Right atrium auricular region (tissue), 2 donors: ENCODE results near the gene NIN. TPM values are rescaled to one million over a fixed set of nuclear protein-coding genes. Genes with fewer than 3 reads are reported as not detected.
"Not testable (repeated sequence)": the region's sequence is repeated elsewhere in the genome, so short reads cannot be mapped to it uniquely, and the experiment has no call there.

Experiments
- DNase-seq: peaks from one replicate; pipeline ENCODE4 v3.0.0-alpha.2; 2019; ENCODE audit warnings: low spot score
- H3K27ac ChIP-seq, 2 donors: fragments of 200-600 bp; sonication (generic); 1 replicate in 1 of 2; 2 replicates in 1 of 2; pipeline ENCODE4 v1.5.1; 2016 to 2019
- H3K27me3 ChIP-seq, 2 donors: fragments of 200-600 bp; sonication (generic); one replicate each; pipeline versions ENCODE4 v1.5.1 to v1.6.0; 2017 to 2019
- H3K36me3 ChIP-seq: fragments of 200-600 bp; sonication (generic); one replicate; pipeline ENCODE4 v1.5.1; 2016
- H3K4me1 ChIP-seq, 2 donors: fragments of 200-600 bp; sonication (generic); one replicate each; pipeline versions ENCODE4 v1.5.1 to v1.6.0; 2017 to 2019
- H3K4me3 ChIP-seq, 2 donors: fragments of 200-600 bp; sonication (generic); 1 replicate in 1 of 2; 2 replicates in 1 of 2; pipeline ENCODE4 v1.5.1; 2017 to 2019; ENCODE audit warnings: mild to moderate bottlenecking in 1 of 2, moderate library complexity in 1 of 2
- H3K9me3 ChIP-seq, 2 donors: fragments of 200-600 bp; sonication (generic); one replicate each; pipeline ENCODE4 v1.5.1; 2019
- total RNA-seq, 2 donors: library from RNA; depleted of rRNA; stranded (reverse); fragments of >200 nt; gene quantifications; one replicate each; pipeline ENCODE4 v1.1.0, GENCODE V29; 2016
- TF ChIP-seq, protein P1 (sequence below), 2 donors: fragments of 200-600 bp; sonication (generic); IDR thresholded peaks; one replicate each; pipeline ENCODE4 v1.5.1; 2019; ENCODE audit warnings: antibody characterized with exemption in 2 of 2

The NIN gene
- total RNA-seq, 2 donors from 2014 or later = 30.1 to 49.7 TPM

DNA sequence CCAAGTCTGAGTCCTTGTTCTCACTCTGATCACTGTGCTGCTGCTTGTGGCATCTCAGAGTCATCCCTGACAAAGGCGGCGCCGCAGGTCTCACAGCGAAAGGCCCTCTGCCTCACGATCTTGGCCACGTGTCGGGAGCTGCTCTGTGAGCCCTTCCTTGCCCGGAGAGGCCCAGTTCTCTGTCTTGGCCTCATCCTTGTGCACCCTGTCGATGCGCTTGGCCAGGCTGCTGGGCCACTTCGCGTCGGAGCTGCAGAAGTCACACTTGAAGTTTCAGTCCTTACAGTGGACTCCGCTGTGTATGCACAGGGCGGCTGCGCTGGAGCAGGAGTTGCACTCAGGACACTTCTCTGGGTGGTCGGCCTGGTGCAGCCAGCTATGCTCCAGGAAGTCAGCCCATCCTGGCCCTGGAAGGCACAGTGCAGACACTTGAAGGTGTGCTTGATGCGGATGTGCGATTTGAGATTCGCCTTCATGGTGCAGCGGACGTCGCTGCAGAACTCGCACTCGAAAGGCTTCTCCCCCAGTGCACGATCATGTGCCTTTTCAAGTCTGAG, 126.4 kb downstream of the NIN start:
- no peak overlapping the region for H3K4me3 ChIP-seq
- TF ChIP-seq, protein P1, sequence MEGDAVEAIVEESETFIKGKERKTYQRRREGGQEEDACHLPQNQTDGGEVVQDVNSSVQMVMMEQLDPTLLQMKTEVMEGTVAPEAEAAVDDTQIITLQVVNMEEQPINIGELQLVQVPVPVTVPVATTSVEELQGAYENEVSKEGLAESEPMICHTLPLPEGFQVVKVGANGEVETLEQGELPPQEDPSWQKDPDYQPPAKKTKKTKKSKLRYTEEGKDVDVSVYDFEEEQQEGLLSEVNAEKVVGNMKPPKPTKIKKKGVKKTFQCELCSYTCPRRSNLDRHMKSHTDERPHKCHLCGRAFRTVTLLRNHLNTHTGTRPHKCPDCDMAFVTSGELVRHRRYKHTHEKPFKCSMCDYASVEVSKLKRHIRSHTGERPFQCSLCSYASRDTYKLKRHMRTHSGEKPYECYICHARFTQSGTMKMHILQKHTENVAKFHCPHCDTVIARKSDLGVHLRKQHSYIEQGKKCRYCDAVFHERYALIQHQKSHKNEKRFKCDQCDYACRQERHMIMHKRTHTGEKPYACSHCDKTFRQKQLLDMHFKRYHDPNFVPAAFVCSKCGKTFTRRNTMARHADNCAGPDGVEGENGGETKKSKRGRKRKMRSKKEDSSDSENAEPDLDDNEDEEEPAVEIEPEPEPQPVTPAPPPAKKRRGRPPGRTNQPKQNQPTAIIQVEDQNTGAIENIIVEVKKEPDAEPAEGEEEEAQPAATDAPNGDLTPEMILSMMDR (IDR thresholded peaks at IDR 0.05) = no peak
- no peak overlapping the region for H3K27ac ChIP-seq
- no peak for DNase-seq
- no peaks in the 10 kb centered on the region for H3K27me3 ChIP-seq
- H3K9me3 ChIP-seq = no peaks in the 10 kb centered on the region
- no peaks in the 10 kb centered on the region for H3K4me1 ChIP-seq
- H3K36me3 ChIP-seq = no peaks in the 10 kb centered on the region

DNA sequence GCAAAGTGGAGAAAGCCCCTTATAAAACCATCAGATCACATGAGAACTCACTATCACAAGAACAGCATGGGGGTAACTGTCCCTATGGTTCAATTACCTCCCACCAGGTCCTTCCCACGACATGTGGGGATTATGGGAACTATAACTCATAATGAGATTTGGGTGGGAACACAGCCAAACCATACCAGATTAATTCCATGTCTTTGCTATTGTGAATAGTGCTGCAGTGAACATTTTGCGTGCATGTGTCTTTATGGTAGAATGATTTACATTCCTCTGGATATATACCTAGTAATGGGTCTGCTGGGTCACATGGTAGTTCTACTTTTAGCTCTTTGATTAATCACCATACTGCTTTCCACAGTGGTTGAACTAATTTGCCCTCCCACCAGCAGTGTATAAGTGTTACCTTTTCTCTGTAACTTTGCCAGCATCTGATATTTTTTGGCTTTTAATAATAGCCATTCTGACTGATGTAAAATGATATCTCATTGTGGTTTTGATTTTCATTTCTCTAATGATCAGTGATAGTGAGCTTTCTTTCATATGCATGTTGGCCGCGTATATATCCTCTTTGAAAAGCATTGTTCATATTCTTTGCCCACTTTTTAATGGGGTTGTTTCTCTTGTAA, 133.2 kb downstream of the NIN start:
- peaks cover 0 to 6% of the 10 kb centered on the region in 2 donors for H3K9me3 ChIP-seq
- H3K4me1 ChIP-seq = no peaks in the 10 kb centered on the region
- TF ChIP-seq, protein P1 (IDR thresholded peaks at IDR 0.05) = no peak
- DNase-seq = no peak
- no peak overlapping the region for H3K4me3 ChIP-seq
- H3K27ac ChIP-seq = no peak overlapping the region
- no peaks in the 10 kb centered on the region for H3K27me3 ChIP-seq
- H3K36me3 ChIP-seq = no peaks in the 10 kb centered on the region

DNA sequence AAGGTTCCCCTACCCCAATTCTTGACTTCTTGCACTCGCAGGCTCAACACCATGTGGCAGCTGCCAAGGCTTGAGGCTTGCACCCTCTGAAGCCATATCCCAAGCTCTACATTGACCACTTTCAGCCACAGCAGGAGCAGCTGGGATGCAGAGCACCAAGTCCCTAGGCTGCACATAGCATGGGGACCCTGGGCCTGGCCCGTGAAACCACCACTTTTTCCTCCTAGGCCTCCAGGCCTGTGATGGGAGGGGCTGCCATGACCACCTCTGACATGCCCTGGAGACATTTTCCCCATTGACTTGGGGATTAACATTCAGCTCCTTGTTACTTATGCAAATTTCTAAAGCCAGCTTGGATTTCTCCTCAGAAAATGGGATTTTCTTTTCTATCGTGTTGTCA, 136.7 kb downstream of the NIN start:
- not testable (repeated sequence) for H3K4me3 ChIP-seq, DNase-seq, H3K27ac ChIP-seq, H3K4me1 ChIP-seq, H3K9me3 ChIP-seq, H3K36me3 ChIP-seq, H3K27me3 ChIP-seq

- H3K4me1 ChIP-seq = no peaks in the 10 kb centered on the region
- peaks cover 0 to 11% of the 10 kb centered on the region in 2 donors for H3K9me3 ChIP-seq
- no peak overlapping the region for H3K4me3 ChIP-seq
- H3K27me3 ChIP-seq = no peaks in the 10 kb centered on the region
- no peak overlapping the region for H3K27ac ChIP-seq
- no peaks in the 10 kb centered on the region for H3K36me3 ChIP-seq
- no peak for DNase-seq
- TF ChIP-seq, protein P1 (IDR thresholded peaks at IDR 0.05) = no peak
Measured at GRCh38 chr14:50688875-50689274, 142.1 kb downstream of the NIN start.

DNA sequence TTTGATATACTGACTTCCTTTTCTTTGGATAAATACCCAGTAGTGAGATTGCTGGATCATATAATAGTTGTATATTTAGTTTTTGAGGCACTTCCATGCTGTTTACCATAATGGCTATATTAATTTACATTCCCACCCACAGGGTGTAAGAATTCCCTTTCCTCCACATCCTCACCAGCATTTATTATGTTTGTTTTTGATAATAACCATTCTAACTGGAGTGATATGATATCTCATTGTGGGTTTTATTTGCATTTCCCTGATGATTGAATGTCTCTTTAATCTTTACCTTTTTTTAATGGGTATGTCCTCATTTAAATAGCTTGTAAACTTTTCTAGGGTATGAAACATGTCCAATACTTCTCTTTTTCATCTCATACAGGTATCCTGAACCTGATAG, 151.3 kb downstream of the NIN start:
- no peaks in the 10 kb centered on the region for H3K9me3 ChIP-seq
- no peaks in the 10 kb centered on the region for H3K27me3 ChIP-seq
- DNase-seq = no peak
- TF ChIP-seq, protein P1 (IDR thresholded peaks at IDR 0.05) = no peak
- peaks cover 0 to 16% of the 10 kb centered on the region in 2 donors for H3K4me1 ChIP-seq
- no peaks in the 10 kb centered on the region for H3K36me3 ChIP-seq
- no peak overlapping the region for H3K27ac ChIP-seq
- no peak overlapping the region for H3K4me3 ChIP-seq

GRCh38 chr14:50678163-50678562, 152.8 kb downstream of the NIN start:
- Histone ChIP-seq H3K4me3 (no peak overlapping the region), H3K36me3 (no peaks in the 10 kb centered on the region), H3K9me3 (no peaks in the 10 kb centered on the region), H3K27me3 (no peaks in the 10 kb centered on the region), H3K4me1 (peaks cover 0 to 16% of the 10 kb centered on the region in 2 donors), H3K27ac (no peak overlapping the region)
- DNase-seq = no peak
- TF ChIP-seq, protein P1 (IDR thresholded peaks at IDR 0.05) = no peak
